T follicular helper cell (primary cell): Measurements from ENCODE around the gene MEDAG.

ENCODE experiments used
- DNase-seq: peaks from one replicate; pipeline ENCODE4 v3.0.0-alpha.2; 2020; ENCODE audit warnings: low read depth

The MEDAG gene

GRCh38 chr13:30872685-30873461 lies 33.2 kb upstream of the MEDAG start:
- DNase-seq: no peak

GRCh38 chr13:30873499-30873898 lies 32.6 kb upstream of the MEDAG start:
- no peak for DNase-seq

GRCh38 chr13:30874111-30874510 lies 32.0 kb upstream of the MEDAG start:
- no peak for DNase-seq

- DNase-seq: no peak
Observed at GRCh38 chr13:30874561-30874960, 31.5 kb upstream of the MEDAG start.

- no peak for DNase-seq
Observed at GRCh38 chr13:30877335-30877734, 28.7 kb upstream of the MEDAG start.

GRCh38 chr13:30880151-30880855 lies 25.8 kb upstream of the MEDAG start:
- no peak for DNase-seq

GRCh38 chr13:30880856-30881155 lies 25.3 kb upstream of the MEDAG start:
- no peak for DNase-seq

GRCh38 chr13:30881191-30881651 lies 24.9 kb upstream of the MEDAG start:
- DNase-seq: no peak

- DNase-seq: no peak
Observed at GRCh38 chr13:30882026-30882850, 23.8 kb upstream of the MEDAG start.

GRCh38 chr13:30882996-30883766 lies 22.9 kb upstream of the MEDAG start:
- DNase-seq: no peak

GRCh38 chr13:30884543-30884942 lies 21.5 kb upstream of the MEDAG start:
- DNase-seq: no peak

GRCh38 chr13:30889196-30889690 lies 16.8 kb upstream of the MEDAG start:
- DNase-seq: no peak

GRCh38 chr13:30892966-30893365 lies 13.1 kb upstream of the MEDAG start:
- DNase-seq: no peak

- no peak for DNase-seq
Observed at GRCh38 chr13:30895773-30896172, 10.3 kb upstream of the MEDAG start.

- DNase-seq: no peak
Observed at GRCh38 chr13:30898070-30898469, 8.0 kb upstream of the MEDAG start.

- DNase-seq: no peak
Observed at GRCh38 chr13:30898678-30899241, 7.3 kb upstream of the MEDAG start.

GRCh38 chr13:30900436-30900835 lies 5.6 kb upstream of the MEDAG start:
- no peak for DNase-seq

GRCh38 chr13:30900952-30901749 lies 4.9 kb upstream of the MEDAG start:
- no peak for DNase-seq

GRCh38 chr13:30904043-30904442 lies 2.0 kb upstream of the MEDAG start:
- DNase-seq: no peak

GRCh38 chr13:30906411-30907051 lies 460 bp downstream of the MEDAG start:
- DNase-seq: no peak
